Muscle layer of duodenum (tissue), 2 donors: ENCODE measurements around the gene NLGN1.
"Not testable (repeated sequence)": the region's sequence is repeated elsewhere in the genome, so short reads cannot be mapped to it uniquely, and the experiment has no call there.

Experiments
- H3K27ac ChIP-seq: one replicate; pipeline ENCODE4 v1.7.0; 2013; ENCODE audit warnings: mild to moderate bottlenecking, low read length
- H3K27me3 ChIP-seq: one replicate; pipeline ENCODE4 v1.7.0; 2013; ENCODE audit warnings: low read depth, mild to moderate bottlenecking, control low read depth, low read length
- H3K36me3 ChIP-seq, 2 donors: one replicate each; pipeline ENCODE4 v1.7.0; 2013; ENCODE audit warnings: low read length in 2 of 2, control low read depth in 1 of 2, mild to moderate bottlenecking in 1 of 2; ENCODE audit not compliant: insufficient read depth in 2 of 2, control insufficient read depth in 1 of 2
- H3K4me1 ChIP-seq, 2 donors: one replicate each; pipeline ENCODE4 v1.7.0; 2013; ENCODE audit warnings: low read length in 2 of 2, mild to moderate bottlenecking in 2 of 2, control low read depth in 1 of 2, moderate library complexity in 1 of 2; ENCODE audit not compliant: insufficient read depth in 2 of 2, control insufficient read depth in 1 of 2
- H3K4me3 ChIP-seq, 2 donors: one replicate each; pipeline ENCODE4 v1.7.0; 2013; ENCODE audit warnings: low read length in 2 of 2, low read depth in 1 of 2, mild to moderate bottlenecking in 1 of 2
- H3K9me3 ChIP-seq, 2 donors: one replicate each; pipeline ENCODE4 v1.7.0; 2013; ENCODE audit warnings: low read length in 2 of 2, control low read depth in 1 of 2, mild to moderate bottlenecking in 1 of 2; ENCODE audit not compliant: control insufficient read depth in 1 of 2
- donor health status: healthy.

The NLGN1 gene

DNA sequence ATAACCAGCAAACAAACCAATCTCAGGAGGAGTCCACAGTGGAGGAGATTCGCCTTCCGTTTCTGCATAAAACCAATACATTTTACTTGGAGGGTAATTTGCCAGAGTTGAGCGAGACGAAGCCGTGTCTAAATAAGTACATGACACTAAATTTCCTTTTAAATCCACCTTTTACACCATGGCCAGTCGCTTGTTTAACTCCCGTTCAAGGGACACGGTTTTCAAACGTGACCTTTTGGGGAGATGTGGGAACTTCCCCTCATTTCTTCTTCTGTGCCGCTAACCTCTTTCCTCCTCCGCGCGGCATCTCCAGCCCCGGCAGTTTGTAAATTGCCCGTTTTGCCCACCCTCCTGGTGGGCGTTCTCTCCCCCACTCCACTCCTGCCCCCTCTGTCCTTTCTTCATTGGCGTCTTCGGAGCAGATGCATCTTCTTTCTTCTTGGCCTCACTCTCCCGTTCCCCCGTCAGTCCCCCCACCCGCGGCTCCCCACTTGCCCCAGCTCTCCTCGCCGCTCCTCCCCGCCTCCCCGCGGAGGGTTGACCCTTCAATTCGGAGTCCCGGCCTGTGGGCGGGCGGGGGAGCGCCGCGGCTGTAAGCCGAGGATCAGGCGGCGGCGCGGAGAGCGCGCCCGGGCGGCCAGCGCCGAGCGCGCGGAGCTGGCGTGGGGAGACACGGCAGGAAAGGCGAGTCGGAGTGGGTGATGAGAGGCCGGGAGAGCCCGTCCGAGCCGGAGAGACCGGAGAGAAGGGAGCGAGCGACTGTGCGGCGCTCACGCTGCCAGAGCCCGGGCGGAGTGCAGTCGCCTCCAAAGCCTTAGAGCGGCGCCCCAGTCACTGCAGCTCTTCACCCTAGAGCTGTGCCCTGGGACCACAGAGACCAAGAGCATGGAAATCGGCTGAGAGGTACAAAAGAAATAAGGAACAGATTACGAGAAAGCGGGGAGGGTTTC lies at the start of gene NLGN1:
Gene NLGN1, plus strand, starts transcription at position 584 of the 950 bp plus-strand sequence.
- Histone ChIP-seq H3K4me1 (peaks cover 0 to 14% of the 10 kb centered on the region in 2 donors), H3K4me3 (peak within 1 kb of the TSS; percentile 83 to 92), H3K36me3 (no peaks in the 10 kb centered on the region), H3K27me3 (no peaks in the 10 kb centered on the region), H3K9me3 (no peaks in the 10 kb centered on the region), H3K27ac (peak within 1 kb of the TSS; percentile 87)

DNA sequence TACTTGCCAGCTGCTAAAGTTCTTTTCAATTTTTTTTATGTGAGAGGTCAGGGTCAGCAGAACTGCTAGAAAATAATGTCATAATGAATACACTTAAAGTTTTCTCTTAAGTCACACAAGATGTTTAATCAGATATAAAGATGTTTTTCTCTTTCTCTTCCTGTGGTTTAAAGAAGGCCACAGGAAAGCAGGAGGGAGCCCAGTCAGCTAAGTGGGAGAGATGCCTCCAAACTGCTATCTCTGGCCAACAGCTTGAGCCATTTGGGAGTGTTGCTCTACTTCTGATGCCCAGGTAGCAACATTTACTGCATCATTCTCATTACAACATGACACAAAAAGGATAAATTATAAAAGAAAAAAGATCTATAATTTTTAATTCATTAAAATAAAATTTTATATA lies 45.7 kb upstream of the NLGN1 start:
- no peaks in the 10 kb centered on the region for H3K4me1 ChIP-seq

DNA sequence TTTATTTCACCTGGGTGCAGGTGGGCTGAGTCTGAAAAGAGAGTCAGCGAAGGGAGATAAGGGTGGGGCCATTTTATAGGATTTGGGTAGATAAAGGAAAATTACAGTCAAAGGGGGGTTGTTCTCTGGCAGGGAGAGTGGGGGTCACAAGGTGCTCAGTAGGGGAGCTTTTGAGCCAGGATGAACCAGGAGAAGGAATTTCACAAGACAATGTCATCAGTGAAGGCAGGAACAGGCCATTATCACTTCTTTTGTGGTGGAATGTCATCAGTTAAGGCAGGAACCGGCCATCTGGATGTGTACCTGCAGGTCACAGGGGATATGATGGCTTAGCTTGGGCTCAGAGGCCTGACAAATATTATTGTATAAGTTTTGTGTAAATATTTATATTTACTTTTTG lies 44.4 kb upstream of the NLGN1 start:
- H3K27ac ChIP-seq, H3K4me3 ChIP-seq, H3K27me3 ChIP-seq, H3K4me1 ChIP-seq, H3K36me3 ChIP-seq: not testable (repeated sequence)
- peaks cover 0 to 12% of the 10 kb centered on the region in 2 donors for H3K9me3 ChIP-seq

More for the DNA sequence above, 45.7 kb upstream of the NLGN1 start:
- Histone ChIP-seq H3K27ac (no peak overlapping the region), H3K27me3 (no peaks in the 10 kb centered on the region), H3K9me3 (peaks cover 0 to 12% of the 10 kb centered on the region in 2 donors), H3K4me3 (no peak overlapping the region), H3K36me3 (no peaks in the 10 kb centered on the region)

DNA sequence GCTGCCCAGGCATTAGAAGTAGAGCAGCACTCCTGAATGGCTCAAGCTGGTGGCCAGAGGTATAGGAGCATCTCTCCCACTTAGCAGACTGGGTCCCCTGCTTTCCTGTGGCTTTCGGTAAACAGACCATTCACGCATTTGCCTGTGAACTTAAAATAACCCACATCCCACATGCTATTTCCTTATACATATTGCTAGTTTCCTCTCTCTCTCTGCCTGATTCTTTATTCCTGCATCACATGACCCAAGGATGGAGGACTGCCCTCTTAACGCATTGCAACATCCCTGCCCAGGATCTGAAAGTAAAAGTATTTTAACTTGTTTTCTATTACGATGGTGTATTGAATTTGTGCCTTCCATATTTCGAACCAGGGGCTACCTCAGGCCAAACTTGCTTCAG lies 43.4 kb upstream of the NLGN1 start:
- Histone ChIP-seq H3K9me3 (peaks cover 0 to 10% of the 10 kb centered on the region in 2 donors), H3K27me3 (no peaks in the 10 kb centered on the region), H3K36me3 (no peaks in the 10 kb centered on the region), H3K4me1 (no peaks in the 10 kb centered on the region), H3K4me3 (no peak overlapping the region), H3K27ac (no peak overlapping the region)

DNA sequence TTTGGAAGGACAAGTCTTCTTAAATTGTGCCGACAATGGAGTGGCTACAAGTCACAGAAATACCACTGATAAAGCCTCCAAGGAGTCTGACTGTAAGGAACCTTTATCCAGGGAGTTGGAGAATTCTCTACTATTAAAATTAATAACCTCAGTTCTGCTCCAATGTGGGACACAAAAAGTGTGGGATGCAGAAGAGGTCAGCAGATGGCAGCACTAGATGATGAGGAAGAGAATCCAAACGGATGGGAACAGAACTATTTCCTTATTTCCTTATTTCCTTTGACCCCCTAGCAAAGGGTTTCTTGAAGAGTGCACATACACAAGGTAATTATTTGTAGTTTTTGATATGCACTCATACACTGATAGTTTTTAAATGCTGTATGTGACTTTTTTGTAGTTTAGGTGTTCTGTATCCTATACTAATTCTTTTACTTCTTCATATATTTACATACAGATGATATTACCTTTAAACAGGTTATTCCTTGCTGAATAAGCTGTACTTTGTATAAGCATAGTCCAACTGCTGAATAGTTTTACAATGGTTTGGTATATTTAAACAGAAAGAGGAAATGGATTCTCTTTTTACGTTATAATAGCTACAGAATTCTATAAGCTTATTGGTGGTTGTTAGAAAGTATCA lies 25.6 kb upstream of the NLGN1 start:
- H3K9me3 ChIP-seq = no peaks in the 10 kb centered on the region
- H3K27ac ChIP-seq = no peak overlapping the region
- no peaks in the 10 kb centered on the region for H3K4me1 ChIP-seq
- no peaks in the 10 kb centered on the region for H3K36me3 ChIP-seq
- H3K4me3 ChIP-seq = no peak overlapping the region
- H3K27me3 ChIP-seq = no peaks in the 10 kb centered on the region

DNA sequence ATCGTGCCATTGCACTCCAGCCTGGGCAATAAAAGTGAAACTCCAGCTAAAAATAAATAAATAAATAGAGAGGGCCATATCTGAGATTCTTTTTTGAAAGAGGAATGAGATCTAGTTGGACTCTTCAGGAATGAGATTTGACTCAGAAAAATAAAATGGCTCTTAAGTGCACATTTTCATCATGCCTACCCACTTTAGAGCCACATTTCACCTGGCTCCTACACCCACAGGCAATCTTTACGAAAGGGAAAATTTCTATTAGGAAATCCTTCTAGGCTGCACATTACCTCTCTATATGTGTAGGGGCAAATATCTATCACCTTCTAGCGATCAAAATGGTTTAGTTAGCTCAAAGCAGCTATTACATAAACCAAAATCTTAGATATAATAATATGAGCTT lies 16.9 kb upstream of the NLGN1 start:
- no peak overlapping the region for H3K4me3 ChIP-seq
- no peaks in the 10 kb centered on the region for H3K4me1 ChIP-seq
- H3K27me3 ChIP-seq = no peaks in the 10 kb centered on the region
- no peaks in the 10 kb centered on the region for H3K9me3 ChIP-seq
- H3K36me3 ChIP-seq = no peaks in the 10 kb centered on the region
- H3K27ac ChIP-seq = no peak overlapping the region

DNA sequence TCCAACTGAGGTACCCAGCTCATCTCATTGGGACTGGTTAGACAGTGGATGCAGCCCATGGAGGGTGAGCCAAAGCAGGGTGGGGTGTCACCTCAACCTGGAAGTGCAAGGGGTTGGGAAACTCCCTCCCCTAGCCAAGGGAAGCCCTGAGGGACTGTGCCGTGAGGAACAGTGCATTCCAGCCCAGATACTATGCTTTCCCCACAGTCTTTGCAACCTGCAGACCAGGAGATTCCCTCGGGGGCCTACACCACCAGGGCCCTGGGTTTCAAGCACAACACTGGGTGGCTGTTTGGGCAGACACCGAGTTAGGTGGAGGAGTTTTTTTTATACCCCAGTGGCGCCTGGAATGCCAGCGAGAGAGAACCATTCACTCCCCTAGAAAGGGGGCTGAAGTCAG lies 15.6 kb upstream of the NLGN1 start:
- H3K4me3 ChIP-seq, H3K27me3 ChIP-seq, H3K27ac ChIP-seq, H3K9me3 ChIP-seq, H3K4me1 ChIP-seq, H3K36me3 ChIP-seq: not testable (repeated sequence)

DNA sequence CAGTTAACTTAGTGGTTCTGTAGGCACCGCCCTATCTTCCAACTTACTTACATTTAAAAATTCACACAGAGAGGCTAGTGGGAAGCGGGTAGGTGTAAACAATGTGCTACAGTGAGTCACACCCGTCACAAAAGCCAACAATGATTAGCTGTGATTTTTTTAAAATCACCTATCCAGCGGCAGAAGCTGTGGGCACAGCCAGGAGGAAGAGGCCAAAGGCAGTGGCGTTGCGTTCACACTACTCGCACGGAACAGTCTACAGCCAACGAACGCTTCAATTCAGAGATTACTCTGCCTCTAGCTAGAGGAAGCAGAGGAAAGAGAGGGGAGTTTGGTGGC lies 2.5 kb upstream of the NLGN1 start:
- Histone ChIP-seq H3K27me3 (no peaks in the 10 kb centered on the region), H3K36me3 (no peaks in the 10 kb centered on the region), H3K4me1 (peaks cover 0 to 14% of the 10 kb centered on the region in 2 donors), H3K27ac (peak overlapping the region; percentile 92), H3K4me3 (peak overlapping the region; percentile 83 to 92), H3K9me3 (no peaks in the 10 kb centered on the region)

DNA sequence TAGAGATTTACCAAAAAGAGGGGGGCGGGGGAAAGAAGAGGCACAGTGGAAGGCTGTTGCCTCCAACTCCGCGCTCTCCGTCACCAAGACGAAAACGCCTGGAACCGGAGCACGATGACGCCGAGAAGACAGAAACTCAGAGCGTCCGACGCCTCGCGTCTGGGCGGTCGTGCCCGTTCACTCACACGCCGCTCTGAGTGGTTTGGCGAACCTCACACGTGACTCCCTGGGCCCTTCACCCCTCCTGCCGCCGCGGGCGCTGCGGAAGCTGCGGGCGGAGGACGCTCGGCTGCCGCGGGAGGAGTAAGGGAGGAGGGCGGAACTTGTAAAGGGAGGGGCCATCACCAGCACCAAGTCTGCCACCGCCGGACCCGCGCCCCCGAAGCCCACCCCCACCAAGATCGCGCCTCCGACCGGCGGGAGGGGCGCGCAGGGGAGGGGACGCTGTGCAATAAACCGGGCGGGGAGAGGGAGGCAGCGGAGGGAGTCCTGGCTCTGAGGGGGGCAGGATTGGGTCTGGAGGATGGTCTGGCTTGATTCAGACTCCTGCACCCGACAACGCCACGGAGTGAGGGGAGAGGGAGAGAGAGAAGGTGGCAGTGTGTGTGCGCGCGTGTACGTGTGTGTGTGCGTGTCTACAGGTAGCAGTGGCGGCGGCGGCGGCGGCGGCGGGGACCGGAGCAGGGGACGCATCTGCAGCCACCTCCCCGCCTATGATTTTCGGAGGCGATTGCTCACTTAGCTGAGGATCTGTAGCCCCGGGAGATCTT lies 1.9 kb upstream of the NLGN1 start:
- no peaks in the 10 kb centered on the region for H3K36me3 ChIP-seq
- H3K4me3 ChIP-seq = peak overlapping the region; percentile 83 to 92
- H3K27ac ChIP-seq = peak overlapping the region; percentile 92
- no peaks in the 10 kb centered on the region for H3K9me3 ChIP-seq
- no peaks in the 10 kb centered on the region for H3K27me3 ChIP-seq
- H3K4me1 ChIP-seq = peaks cover 0 to 14% of the 10 kb centered on the region in 2 donors

DNA sequence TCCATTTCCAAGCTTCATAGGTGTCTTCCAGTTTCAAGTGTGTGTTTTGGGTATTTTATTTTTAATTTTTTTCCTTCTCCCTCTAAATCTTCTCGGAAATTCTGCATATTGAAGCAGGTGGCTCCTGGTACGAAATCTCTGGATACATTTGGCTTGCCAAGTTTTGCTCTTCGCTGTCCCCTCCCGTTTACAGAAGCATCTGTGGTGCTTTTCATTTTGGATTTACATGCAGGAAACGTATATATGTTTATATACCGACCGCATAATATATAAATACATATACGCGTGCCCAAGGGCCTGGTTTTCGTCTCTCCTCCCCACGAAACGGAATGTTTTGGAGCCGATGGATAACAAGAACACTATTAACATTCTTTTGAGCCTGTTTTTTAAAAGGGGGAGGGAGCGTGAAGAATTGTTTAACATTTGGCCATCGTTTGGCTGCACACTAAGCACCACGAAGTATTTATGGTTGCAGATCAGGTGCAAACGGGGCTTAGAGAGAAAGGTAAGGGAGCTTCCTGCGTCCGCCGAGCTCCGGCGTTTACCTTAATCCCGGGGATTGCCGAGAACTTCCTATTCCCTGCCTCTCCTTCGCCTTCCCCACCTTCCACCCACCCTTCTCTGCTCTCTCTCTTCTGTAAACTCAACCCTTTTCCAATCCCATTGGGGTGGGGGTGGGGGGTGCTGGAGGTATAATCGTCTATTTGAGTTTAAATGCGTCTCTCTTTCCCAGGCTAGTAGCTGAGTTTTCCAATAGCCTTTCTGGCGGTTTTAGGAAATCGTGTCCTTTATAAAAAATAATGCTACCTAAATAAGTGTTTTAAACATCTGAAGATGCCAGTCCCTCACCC lies 1.1 kb upstream of the NLGN1 start:
- Histone ChIP-seq H3K36me3 (no peaks in the 10 kb centered on the region), H3K4me1 (peaks cover 0 to 14% of the 10 kb centered on the region in 2 donors), H3K27ac (peak overlapping the region; percentile 87), H3K9me3 (no peaks in the 10 kb centered on the region), H3K4me3 (peak overlapping the region; percentile 83 to 92), H3K27me3 (no peaks in the 10 kb centered on the region)
